HepG2 (cell line): Measurements from ENCODE around the gene TCF19. TPM values are rescaled to one million over a fixed set of nuclear protein-coding genes. Genes with fewer than 3 reads are reported as not detected.
A peak's percentile ranks its signal among the peaks of the same experiment; 100 is the strongest.

Source experiments
- CHD4 ChIP-seq: fragments of 200-600 bp; sonication (generic); IDR thresholded peaks from 2 replicates; pipeline ENCODE4 v1.7.0; 2017; ENCODE audit warnings: mild to moderate bottlenecking, low read length, borderline replicate concordance
- DMAP1 ChIP-seq: IDR thresholded peaks from 2 replicates; pipeline ENCODE4 v1.6.1; 2016
- HDAC1 ChIP-seq: sonication (generic); formaldehyde crosslinking; IDR thresholded peaks from 2 replicates; pipeline ENCODE4 v1.5.1; 2020; ENCODE audit warnings: mild to moderate bottlenecking, missing genetic modification reagents
- HDAC2 ChIP-seq: sonication (generic); formaldehyde crosslinking; IDR thresholded peaks from 2 replicates; pipeline ENCODE4 v1.4.0; 2020; ENCODE audit warnings: missing genetic modification reagents
- HHEX ChIP-seq: IDR thresholded peaks from 2 replicates; pipeline ENCODE4 v1.6.1; 2016; ENCODE audit warnings: control low read depth
- HMGXB3 ChIP-seq: sonication (generic); formaldehyde crosslinking; IDR thresholded peaks from 2 replicates; pipeline ENCODE4 v1.4.0; 2020; ENCODE audit warnings: missing genetic modification reagents, borderline replicate concordance
- HNF4G ChIP-seq, 2 experiments: sonication (generic) in 1 of 2; formaldehyde crosslinking in 1 of 2; IDR thresholded peaks; 2 replicates each; pipeline versions ENCODE4 v1.4.0 to v1.6.1; 2011 to 2020; ENCODE audit warnings: borderline replicate concordance in 2 of 2, low read depth in 2 of 2, mild to moderate bottlenecking in 2 of 2, low read length in 1 of 2, missing genetic modification reagents in 1 of 2, moderate library complexity in 1 of 2
- KDM5B ChIP-seq: sonication (generic); formaldehyde crosslinking; IDR thresholded peaks from 2 replicates; pipeline ENCODE4 v1.4.0; 2020; ENCODE audit warnings: missing genetic modification reagents, mild to moderate bottlenecking, borderline replicate concordance
- MEF2D ChIP-seq: sonication (generic); formaldehyde crosslinking; IDR thresholded peaks from 2 replicates; pipeline ENCODE4 v1.5.1; 2020; ENCODE audit warnings: mild to moderate bottlenecking, missing genetic modification reagents
- RXRA ChIP-seq: sonication (generic); formaldehyde crosslinking; IDR thresholded peaks from 2 replicates; pipeline ENCODE4 v1.5.1; 2020; ENCODE audit warnings: missing genetic modification reagents
- RXRB ChIP-seq: IDR thresholded peaks from 2 replicates; pipeline ENCODE4 v1.6.1; 2016; ENCODE audit warnings: borderline replicate concordance, missing genetic modification reagents, missing compliant biosample characterization
- SALL1 ChIP-seq: sonication (generic); formaldehyde crosslinking; IDR thresholded peaks from 2 replicates; pipeline ENCODE4 v1.8.0; 2022; ENCODE audit warnings: mild to moderate bottlenecking, missing genetic modification reagents
- SKI ChIP-seq: fragments of 450-650 bp; IDR thresholded peaks from one replicate; pipeline ENCODE4 v1.6.1; 2018; ENCODE audit warnings: mild to moderate bottlenecking; ENCODE audit not compliant: partially characterized antibody
- SPEN ChIP-seq: sonication (generic); formaldehyde crosslinking; IDR thresholded peaks from 2 replicates; pipeline ENCODE4 v1.5.1; 2020; ENCODE audit warnings: low read depth, mild to moderate bottlenecking, missing genetic modification reagents
- TAF1 ChIP-seq: sonication (generic); formaldehyde crosslinking; IDR thresholded peaks from 2 replicates; pipeline ENCODE4 v1.4.0; 2020; ENCODE audit warnings: missing genetic modification reagents
- ZFP41 ChIP-seq: sonication (generic); formaldehyde crosslinking; IDR thresholded peaks from 2 replicates; pipeline ENCODE4 v1.4.0; 2020; ENCODE audit warnings: mild to moderate bottlenecking, missing genetic modification reagents, borderline replicate concordance
- ZSCAN25 ChIP-seq: sonication (generic); formaldehyde crosslinking; IDR thresholded peaks from 2 replicates; pipeline ENCODE4 v1.8.0; 2022; ENCODE audit warnings: mild to moderate bottlenecking, missing genetic modification reagents
- polyA plus RNA-seq, 8 experiments: library from polyadenylated mRNA; depleted of rRNA in 3 of 8; stranded (reverse) in 7 of 8; unstranded in 1 of 8; fragments of >200 nt; fragmentation: Illumina TruSeq in 4 of 8; extraction: Trizol in 4 of 8; gene quantifications; 2 replicates each; pipeline versions ENCODE4 v1.2.1 to v1.2.3, GENCODE V29; 2011 to 2016; ENCODE audit warnings: low read depth in 4 of 8, missing spikeins in 1 of 8, mixed read lengths in 1 of 8; ENCODE audit not compliant: insufficient read depth in 1 of 8
- total RNA-seq, 5 experiments: library from RNA; depleted of rRNA; stranded (reverse); fragments of >200 nt; fragmentation: Illumina TruSeq; extraction: Trizol; gene quantifications; 2 replicates each; pipeline ENCODE4 v1.2.3, GENCODE V29; 2016; ENCODE audit warnings: low read depth in 1 of 5
- TF ChIP-seq, protein P1 (sequence below): IDR thresholded peaks from 2 replicates; pipeline ENCODE4 v1.6.1; 2016; ENCODE audit warnings: mild to moderate bottlenecking
- TF ChIP-seq, protein P2 (sequence below): sonication (generic); formaldehyde crosslinking; conservative IDR thresholded peaks from 2 replicates; pipeline ENCODE4 v1.4.0; 2020; ENCODE audit warnings: mild to moderate bottlenecking, missing genetic modification reagents, moderate library complexity
- TF ChIP-seq, protein P3 (sequence below): sonication (generic); formaldehyde crosslinking; IDR thresholded peaks from 2 replicates; pipeline ENCODE4 v1.4.0; 2020; ENCODE audit warnings: missing genetic modification reagents, mild to moderate bottlenecking, borderline replicate concordance

The TCF19 gene
- total and polyA plus RNA-seq, 2 of the 13 experiments (the other 11 are each of a cell fraction or from before 2014, with no cell fraction given) = 4.9 to 22.2 TPM

- TF ChIP-seq, protein P1, sequence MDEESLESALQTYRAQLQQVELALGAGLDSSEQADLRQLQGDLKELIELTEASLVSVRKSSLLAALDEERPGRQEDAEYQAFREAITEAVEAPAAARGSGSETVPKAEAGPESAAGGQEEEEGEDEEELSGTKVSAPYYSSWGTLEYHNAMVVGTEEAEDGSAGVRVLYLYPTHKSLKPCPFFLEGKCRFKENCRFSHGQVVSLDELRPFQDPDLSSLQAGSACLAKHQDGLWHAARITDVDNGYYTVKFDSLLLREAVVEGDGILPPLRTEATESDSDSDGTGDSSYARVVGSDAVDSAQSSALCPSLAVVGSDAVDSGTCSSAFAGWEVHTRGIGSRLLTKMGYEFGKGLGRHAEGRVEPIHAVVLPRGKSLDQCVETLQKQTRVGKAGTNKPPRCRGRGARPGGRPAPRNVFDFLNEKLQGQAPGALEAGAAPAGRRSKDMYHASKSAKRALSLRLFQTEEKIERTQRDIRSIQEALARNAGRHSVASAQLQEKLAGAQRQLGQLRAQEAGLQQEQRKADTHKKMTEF (CRISPR knock-in tag) = peak; percentile 29; the same call in 1 of the 2 replicates
- TF ChIP-seq ZFP41 (CRISPR knock-in tag) (no peak), KDM5B (no peak), HDAC2 (peak; percentile 70), HHEX (CRISPR knock-in tag) (peak; percentile 43; the same call in 1 of the 2 replicates), RXRB (peak; percentile 94), MEF2D (CRISPR knock-in tag) (no peak), RXRA (CRISPR knock-in tag) (peak; percentile 92; the same call in 1 of the 2 replicates), ZSCAN25 (CRISPR knock-in tag) (no peak), TAF1 (CRISPR knock-in tag) (no peak), HMGXB3 (CRISPR knock-in tag) (no peak), SKI (peak; percentile 66), SALL1 (CRISPR knock-in tag) (peak; percentile 82), HDAC1 (CRISPR knock-in tag) (peak; percentile 43), SPEN (CRISPR knock-in tag) (peak; percentile 29; the same call in 1 of the 2 replicates), HNF4G (IDR thresholded peaks at IDR 0.05; ENCODE audit: borderline replicate concordance, low read depth, low read length) (peak; percentile 42; the same call in 1 of the 2 replicates), HNF4G (CRISPR knock-in tag; IDR thresholded peaks at IDR 0.05; ENCODE audit: borderline replicate concordance, low read depth) (no peak), DMAP1 (CRISPR knock-in tag) (0 out of 2 replicates have a peak, but pooled peaks have one; percentile 36), CHD4 (no peak)
- TF ChIP-seq, protein P2, sequence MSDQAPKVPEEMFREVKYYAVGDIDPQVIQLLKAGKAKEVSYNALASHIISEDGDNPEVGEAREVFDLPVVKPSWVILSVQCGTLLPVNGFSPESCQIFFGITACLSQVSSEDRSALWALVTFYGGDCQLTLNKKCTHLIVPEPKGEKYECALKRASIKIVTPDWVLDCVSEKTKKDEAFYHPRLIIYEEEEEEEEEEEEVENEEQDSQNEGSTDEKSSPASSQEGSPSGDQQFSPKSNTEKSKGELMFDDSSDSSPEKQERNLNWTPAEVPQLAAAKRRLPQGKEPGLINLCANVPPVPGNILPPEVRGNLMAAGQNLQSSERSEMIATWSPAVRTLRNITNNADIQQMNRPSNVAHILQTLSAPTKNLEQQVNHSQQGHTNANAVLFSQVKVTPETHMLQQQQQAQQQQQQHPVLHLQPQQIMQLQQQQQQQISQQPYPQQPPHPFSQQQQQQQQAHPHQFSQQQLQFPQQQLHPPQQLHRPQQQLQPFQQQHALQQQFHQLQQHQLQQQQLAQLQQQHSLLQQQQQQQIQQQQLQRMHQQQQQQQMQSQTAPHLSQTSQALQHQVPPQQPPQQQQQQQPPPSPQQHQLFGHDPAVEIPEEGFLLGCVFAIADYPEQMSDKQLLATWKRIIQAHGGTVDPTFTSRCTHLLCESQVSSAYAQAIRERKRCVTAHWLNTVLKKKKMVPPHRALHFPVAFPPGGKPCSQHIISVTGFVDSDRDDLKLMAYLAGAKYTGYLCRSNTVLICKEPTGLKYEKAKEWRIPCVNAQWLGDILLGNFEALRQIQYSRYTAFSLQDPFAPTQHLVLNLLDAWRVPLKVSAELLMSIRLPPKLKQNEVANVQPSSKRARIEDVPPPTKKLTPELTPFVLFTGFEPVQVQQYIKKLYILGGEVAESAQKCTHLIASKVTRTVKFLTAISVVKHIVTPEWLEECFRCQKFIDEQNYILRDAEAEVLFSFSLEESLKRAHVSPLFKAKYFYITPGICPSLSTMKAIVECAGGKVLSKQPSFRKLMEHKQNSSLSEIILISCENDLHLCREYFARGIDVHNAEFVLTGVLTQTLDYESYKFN (CRISPR knock-in tag) = peak; percentile 54
- TF ChIP-seq, protein P3, sequence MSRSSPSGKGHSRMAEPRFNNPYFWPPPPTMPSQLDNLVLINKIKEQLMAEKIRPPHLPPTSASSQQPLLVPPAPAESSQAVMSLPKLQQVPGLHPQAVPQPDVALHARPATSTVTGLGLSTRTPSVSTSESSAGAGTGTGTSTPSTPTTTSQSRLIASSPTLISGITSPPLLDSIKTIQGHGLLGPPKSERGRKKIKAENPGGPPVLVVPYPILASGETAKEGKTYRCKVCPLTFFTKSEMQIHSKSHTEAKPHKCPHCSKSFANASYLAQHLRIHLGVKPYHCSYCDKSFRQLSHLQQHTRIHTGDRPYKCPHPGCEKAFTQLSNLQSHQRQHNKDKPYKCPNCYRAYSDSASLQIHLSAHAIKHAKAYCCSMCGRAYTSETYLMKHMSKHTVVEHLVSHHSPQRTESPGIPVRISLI (CRISPR knock-in tag) = peak; percentile 77; the same call in 1 of the 2 replicates
These were observed 50.1 kb downstream of the TCF19 start (continued) for GRCh38 chr6:31208506-31208905.
